ENCODE results near the gene PEAK1.

GRCh38 chr15:77075528-77075927, 344.4 kb downstream of the PEAK1 start:
- TF ChIP-seq ZFP3 (CRISPR knock-in tag; IDR thresholded peaks at IDR 0.05) (no peak), PATZ1 (CRISPR knock-in tag; IDR thresholded peaks at IDR 0.05; ENCODE audit: borderline replicate concordance) (no peak), ZNF70 (CRISPR knock-in tag; IDR thresholded peaks at IDR 0.05) (no peak)

All from SK-N-SH treated with all-trans-retinoic acid at 6 μM for 48 hours (cell line).